AG09309 (cell line): ENCODE data around the gene USP4.
"Not testable (repeated sequence)": the region's sequence is repeated elsewhere in the genome, so short reads cannot be mapped to it uniquely, and the experiment has no call there.

ENCODE experiments used
- DNase-seq: peaks from one replicate; pipeline ENCODE4 v3.0.0-alpha.2; 2010; ENCODE audit warnings: low read depth
- H3K4me3 ChIP-seq: 2 replicates; pipeline ENCODE4 v1.5.1; 2011; ENCODE audit warnings: mild to moderate bottlenecking, low read depth, low read length, moderate library complexity; ENCODE audit not compliant: control insufficient read depth
- TF ChIP-seq, protein P1 (sequence below): IDR thresholded peaks from 2 replicates; pipeline ENCODE4 v1.5.1; 2011; ENCODE audit warnings: mild to moderate bottlenecking, low read depth, low read length, inconsistent platforms; ENCODE audit not compliant: insufficient read depth, control insufficient read depth; ENCODE audit errors: missing control alignments

Gene USP4

DNA sequence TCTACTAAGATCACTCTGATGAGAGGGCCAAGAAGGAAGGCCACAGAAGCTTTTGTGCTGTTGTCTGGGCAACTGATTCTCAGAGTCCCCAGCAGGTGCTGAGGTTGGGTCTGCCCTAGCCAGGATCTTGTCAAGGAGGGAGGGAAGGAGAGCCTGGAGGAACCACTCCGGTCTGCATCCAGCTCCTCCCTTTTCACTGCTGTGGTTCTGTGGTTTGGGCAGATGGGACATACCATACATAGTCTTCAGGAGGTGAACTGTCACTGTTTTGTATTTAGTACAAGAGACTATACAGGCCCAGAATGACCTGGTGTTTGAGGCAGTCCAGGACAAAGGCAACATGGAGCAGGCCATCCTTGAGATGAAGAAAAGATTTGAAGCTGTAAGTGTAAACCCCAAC, 84.7 kb downstream of the USP4 start:
- TF ChIP-seq, protein P1, sequence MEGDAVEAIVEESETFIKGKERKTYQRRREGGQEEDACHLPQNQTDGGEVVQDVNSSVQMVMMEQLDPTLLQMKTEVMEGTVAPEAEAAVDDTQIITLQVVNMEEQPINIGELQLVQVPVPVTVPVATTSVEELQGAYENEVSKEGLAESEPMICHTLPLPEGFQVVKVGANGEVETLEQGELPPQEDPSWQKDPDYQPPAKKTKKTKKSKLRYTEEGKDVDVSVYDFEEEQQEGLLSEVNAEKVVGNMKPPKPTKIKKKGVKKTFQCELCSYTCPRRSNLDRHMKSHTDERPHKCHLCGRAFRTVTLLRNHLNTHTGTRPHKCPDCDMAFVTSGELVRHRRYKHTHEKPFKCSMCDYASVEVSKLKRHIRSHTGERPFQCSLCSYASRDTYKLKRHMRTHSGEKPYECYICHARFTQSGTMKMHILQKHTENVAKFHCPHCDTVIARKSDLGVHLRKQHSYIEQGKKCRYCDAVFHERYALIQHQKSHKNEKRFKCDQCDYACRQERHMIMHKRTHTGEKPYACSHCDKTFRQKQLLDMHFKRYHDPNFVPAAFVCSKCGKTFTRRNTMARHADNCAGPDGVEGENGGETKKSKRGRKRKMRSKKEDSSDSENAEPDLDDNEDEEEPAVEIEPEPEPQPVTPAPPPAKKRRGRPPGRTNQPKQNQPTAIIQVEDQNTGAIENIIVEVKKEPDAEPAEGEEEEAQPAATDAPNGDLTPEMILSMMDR = no peak
- DNase-seq = no peak
- H3K4me3 ChIP-seq = no peak overlapping the region

DNA sequence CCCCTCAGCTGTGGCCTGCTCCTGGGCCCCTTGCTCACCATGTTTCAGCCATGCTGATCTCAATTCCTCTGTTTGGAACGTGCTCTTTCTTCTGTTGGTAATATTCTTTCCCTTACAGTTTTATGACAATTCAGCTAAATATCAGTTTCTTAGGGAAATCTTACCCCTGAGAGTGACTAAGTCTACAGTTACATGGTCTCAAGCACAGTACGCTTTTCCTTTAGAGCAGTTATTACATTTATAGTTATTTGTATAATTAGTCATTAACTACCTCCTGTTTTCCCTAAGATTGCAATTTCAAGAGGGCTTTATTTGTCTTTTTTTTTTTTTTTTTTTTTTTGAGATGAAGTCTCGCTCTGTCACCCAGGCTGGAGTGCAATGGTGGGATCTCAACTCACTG, 86.3 kb downstream of the USP4 start:
- no peak for DNase-seq
- TF ChIP-seq, protein P1 = no peak
- H3K4me3 ChIP-seq = no peak overlapping the region

DNA sequence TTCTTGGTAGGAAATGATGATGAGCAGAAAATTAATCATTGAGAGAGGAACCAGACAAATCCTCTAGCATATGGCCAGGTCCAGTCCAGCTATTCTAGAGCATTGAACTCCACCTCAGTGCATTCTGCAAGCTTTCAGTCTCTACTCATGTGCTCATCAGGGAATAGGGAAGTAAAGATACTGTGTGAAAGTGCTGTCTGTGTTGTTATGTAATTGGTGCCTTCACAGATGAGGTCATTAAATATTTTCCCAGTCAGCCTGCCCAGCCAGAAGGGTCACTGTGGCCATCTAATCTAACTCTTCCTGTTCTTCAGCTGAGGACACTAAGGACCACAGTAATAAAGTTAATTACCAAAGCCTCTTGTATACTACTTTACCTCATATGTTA, 91.0 kb downstream of the USP4 start:
- H3K4me3 ChIP-seq = no peak overlapping the region
- DNase-seq = no peak
- TF ChIP-seq, protein P1 = no peak

DNA sequence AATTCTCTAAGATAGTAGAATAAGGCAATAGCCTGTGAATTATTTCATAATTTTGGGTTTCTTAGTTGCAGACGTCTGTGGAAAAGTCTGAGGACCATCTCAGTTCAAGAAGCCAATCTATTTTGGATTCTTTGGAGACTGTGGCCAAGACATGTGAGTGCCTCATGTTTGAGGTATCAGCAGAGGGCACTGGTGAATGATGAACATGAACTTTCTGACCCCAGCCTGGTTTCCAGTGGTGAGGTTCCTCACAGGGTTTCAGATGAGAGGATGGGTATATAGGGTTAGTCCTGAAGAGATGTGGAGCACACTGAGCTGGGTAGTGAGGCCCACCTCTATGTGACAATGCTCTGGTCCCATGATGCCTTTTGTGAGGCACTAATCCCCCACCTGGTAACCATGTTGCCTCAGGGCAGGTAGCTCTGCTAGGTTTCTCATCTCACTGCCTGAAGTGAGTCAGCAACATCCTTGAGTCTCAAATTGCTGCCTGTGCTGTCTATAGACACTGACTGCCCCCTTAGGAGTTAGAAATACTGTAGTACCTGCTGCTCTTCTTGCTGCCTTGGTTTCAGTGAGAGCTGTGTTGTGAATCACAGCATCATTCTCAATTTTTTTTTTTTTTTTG, 95.2 kb downstream of the USP4 start:
- H3K4me3 ChIP-seq = no peak overlapping the region
- no peak for DNase-seq
- TF ChIP-seq, protein P1 = no peak

DNA sequence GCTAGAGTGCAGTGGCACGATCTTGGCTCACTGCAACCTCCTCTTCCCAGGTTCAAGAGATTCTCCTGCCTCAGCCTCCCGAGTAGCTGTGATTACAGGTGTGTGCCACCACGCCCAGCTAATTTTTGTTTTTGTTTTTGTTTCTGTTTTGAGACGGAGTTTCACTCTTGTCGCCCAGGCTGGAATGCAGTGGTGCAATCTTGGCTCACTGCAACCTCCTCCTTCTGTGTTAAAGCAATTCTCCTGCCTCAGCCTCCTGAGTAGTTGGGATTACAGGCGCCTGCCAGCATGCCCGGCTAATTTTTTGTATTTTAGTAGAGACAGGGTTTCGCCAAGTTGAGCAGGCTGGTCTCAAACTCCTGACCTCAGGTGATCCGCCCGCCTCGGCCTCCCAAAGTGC, 99.8 kb downstream of the USP4 start:
- DNase-seq, H3K4me3 ChIP-seq: not testable (repeated sequence)

DNA sequence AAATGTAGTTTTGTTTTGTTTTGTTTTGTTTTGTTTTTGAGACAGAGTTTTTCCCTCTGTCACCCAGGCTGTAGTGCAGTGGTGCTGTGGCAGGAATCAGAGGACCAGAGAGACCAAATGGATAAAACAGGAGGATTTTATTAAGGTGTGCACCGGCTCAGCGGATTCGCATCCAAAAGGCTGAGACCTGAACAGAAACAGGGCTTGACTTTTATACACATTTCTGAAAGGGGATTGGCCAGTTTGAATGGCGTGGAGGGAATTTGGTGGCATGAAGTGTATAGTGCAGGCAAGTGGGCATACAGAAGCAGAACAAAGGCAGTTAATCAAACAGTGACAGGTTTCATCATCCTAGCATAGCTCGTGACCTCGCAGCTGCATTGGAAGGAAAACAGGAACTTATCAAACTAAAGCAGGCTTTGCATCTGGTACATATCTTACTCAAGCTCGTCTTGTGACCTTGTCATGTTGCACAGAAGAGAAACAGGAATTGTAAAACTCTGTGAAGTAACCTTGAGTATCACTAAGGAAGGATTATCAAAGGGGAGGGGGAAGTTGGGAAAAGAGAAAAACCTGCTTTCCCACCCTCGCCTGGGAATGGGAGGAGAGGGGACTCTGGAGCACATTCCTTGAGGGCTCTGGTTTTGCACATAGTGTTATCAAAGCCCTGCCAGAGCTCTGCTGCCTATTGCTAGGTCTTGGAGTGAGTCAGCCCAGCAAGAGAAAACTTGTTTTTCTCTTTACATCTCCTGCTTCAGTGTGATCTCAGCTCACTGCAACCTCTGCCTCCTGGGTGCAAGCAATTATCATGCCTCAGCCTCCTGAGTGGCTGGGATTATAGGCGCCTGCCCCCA, 101.4 kb downstream of the USP4 start:
- no peak overlapping the region for H3K4me3 ChIP-seq
- TF ChIP-seq, protein P1 = no peak
- DNase-seq = peak; percentile 21

DNA sequence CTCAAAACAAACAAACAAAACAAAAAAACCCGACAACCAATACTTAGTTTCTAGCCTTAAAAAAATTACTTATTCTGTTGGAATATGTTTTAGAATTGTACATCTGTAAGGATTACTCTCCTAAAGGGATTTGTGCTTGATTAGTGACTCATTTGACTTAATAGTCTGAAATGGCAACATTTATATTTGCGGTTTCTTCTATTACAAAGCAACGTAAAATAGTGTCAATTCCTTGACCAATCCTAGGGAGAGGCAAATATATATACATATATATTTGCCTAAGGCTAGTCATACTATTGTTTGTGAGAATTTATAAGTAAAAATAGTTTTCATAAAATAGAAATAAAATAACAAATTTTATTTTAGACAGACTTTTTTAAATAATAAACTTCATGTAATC, 102.5 kb downstream of the USP4 start:
- TF ChIP-seq, protein P1 = no peak
- no peak for DNase-seq
- H3K4me3 ChIP-seq = no peak overlapping the region
